Measurements from ENCODE around the gene FAM193A.

FAM193A gene

DNA sequence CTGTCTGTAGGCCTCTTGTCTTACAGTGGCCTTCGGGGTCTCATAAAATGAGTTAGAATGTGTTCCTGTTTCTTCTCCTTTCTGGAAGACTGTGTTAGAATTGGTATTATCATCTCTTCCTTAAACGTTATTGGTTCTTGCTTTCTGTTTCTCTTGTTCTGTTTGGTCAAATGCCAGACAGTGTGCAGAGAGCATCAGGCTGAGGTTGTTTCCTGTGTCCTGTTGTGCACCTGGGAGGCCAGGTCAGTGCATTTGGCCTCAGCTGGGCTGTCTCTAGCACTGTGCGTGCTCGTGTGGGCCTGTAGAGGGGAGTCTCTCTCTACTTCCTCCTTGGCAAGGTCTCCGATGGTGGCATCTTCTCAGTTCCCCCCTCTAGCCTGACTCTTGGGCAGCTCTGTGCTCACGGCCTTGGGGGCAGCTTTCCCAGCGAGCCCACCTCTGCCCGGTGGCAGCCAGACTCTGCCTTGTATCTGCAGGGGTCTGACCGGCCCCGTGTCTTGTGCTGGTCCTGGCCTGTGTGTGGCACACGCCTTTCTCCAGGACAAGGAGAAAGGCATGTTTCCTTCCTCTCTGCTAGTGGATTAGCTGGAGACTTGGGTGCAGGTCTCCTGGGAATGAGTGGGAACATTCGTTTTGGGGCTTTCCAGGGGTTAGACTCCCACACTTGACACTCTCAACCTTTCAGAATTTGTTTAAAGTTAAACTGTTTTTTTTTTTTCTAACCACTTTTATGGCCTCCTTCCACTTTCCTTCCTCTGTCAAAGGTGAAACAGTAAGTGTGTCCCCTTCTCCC is 62.3 kb downstream of the FAM193A start:
- DNase-seq (ENCODE audit: insufficient read length, low spot score) (no peak), FAIRE-seq (no peak)
- TF ChIP-seq, protein P1, sequence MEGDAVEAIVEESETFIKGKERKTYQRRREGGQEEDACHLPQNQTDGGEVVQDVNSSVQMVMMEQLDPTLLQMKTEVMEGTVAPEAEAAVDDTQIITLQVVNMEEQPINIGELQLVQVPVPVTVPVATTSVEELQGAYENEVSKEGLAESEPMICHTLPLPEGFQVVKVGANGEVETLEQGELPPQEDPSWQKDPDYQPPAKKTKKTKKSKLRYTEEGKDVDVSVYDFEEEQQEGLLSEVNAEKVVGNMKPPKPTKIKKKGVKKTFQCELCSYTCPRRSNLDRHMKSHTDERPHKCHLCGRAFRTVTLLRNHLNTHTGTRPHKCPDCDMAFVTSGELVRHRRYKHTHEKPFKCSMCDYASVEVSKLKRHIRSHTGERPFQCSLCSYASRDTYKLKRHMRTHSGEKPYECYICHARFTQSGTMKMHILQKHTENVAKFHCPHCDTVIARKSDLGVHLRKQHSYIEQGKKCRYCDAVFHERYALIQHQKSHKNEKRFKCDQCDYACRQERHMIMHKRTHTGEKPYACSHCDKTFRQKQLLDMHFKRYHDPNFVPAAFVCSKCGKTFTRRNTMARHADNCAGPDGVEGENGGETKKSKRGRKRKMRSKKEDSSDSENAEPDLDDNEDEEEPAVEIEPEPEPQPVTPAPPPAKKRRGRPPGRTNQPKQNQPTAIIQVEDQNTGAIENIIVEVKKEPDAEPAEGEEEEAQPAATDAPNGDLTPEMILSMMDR (IDR thresholded peaks at IDR 0.05; ENCODE audit: insufficient read depth, missing control alignments) = no peak

DNA sequence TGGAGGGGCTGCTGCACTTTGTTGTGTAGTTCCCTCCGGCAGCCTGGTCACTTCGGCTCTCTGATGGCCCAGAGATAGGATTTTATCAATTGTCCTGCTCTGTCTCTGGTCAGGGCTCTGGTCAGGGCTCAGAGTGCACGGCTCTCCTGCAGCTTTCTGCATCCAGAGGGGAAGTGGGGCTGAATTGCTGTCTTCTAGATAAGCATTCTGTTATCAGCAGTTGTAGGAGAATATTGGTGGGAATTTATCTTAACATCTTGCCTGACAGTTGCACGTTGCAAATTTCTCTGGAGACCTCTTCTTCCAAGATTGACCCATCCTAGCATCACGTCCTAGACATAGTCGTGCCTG is 62.8 kb downstream of the FAM193A start:
- DNase-seq (ENCODE audit: insufficient read length, low spot score) (no peak), FAIRE-seq (no peak)
- TF ChIP-seq, protein P1 (IDR thresholded peaks at IDR 0.05; ENCODE audit: insufficient read depth, missing control alignments) = no peak

- no peak for DNase-seq (ENCODE audit: insufficient read length, low spot score)
- TF ChIP-seq, protein P1 (IDR thresholded peaks at IDR 0.05; ENCODE audit: insufficient read depth, missing control alignments) = no peak
- FAIRE-seq = no peak
Observed at GRCh38 chr4:2600878-2601277, 64.4 kb downstream of the FAM193A start.

DNA sequence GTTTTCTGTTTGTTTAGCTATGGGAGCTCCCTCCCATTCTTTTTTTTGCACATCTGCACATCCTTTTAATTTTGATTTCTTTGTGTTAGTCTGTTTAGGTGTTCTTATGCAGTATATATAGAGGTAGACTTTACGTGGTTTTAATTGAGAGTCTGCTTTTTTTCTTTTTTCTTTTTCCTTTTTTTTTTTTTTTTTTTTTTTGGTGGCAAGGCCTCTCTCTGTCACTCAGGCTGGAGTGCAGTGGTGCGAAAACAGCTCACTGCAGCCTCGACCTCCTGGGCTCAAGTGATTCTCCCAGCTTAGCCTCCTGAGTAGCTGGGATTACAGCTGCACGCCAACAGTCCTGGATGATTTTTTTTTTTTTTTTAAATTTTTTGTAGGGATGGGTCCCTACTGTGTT is 68.2 kb downstream of the FAM193A start:
- no peak for DNase-seq (ENCODE audit: insufficient read length, low spot score)
- FAIRE-seq = no peak
- TF ChIP-seq, protein P1 (IDR thresholded peaks at IDR 0.05; ENCODE audit: insufficient read depth, missing control alignments) = no peak

DNA sequence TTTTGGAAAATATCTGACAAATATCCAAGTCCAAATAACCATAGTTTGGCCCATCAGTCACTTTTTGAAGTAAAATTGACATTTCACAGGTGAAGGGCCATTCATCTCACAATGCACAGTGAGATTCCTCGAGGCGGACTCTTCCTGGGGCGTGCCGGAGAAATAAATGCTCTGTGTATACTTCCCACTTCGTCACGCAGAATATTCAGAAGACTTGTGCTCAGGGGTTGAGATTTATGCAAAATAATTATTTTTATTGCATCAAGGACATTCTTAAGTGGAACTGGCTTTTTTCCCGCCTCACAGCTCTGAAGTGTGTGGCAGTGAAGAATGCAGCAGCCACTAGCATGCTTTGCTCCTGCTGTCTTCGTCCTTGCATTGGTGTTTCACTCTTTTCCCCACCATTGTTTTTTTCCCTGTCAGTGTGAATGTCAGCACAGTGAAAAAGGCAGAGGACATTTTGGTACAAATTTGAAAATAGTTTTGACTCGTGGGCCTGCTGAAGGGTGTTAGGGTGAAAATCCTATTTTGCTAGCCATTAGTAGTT is 70.6 kb downstream of the FAM193A start:
- TF ChIP-seq, protein P1 (IDR thresholded peaks at IDR 0.05; ENCODE audit: insufficient read depth, missing control alignments) = no peak
- no peak for FAIRE-seq
- no peak for DNase-seq (ENCODE audit: insufficient read length, low spot score)

- TF ChIP-seq, protein P1 (IDR thresholded peaks at IDR 0.05; ENCODE audit: insufficient read depth, missing control alignments) = no peak
- FAIRE-seq = no peak
Observed at GRCh38 chr4:2607822-2608221, 71.4 kb downstream of the FAM193A start.

DNA sequence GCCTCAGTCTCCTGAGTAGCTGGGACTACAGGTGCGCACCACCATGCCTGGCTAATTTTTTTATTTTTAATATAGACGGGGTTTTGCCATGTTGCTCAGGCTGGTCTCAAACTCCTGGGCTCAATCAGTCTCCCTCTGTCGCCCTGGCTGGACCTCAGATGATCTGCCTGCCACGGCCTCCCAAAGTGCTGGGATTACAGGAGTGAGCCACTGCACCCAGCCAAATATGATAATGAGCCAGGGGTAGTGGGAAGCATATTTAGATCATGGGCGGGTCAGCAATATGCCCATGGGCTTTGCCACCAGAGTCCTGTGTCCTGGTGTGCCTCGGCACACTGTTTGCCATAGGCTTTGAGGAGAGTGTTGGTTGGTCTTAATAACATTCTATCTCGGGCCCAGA is 71.8 kb downstream of the FAM193A start:
- FAIRE-seq = no peak

More at GRCh38 chr4:2607822-2608221, 71.4 kb downstream of the FAM193A start:
- no peak for DNase-seq (ENCODE audit: insufficient read length, low spot score)

More for the DNA sequence above, 71.8 kb downstream of the FAM193A start:
- TF ChIP-seq, protein P1 (IDR thresholded peaks at IDR 0.05; ENCODE audit: insufficient read depth, missing control alignments) = no peak
- DNase-seq (ENCODE audit: insufficient read length, low spot score) = no peak

Data from D721Med (cell line).